CD4-positive, alpha-beta T cell treated with Interleukin-1 beta for 1 hour (primary cell): ENCODE results near the gene TTYH2.
"Not testable (repeated sequence)": the region's sequence is repeated elsewhere in the genome, so short reads cannot be mapped to it uniquely, and the experiment has no call there.

Experiments used
- DNase-seq, 2 donors: peaks; one replicate each; pipeline ENCODE4 v3.0.0-alpha.2; 2020 to 2022

TTYH2 gene

DNA sequence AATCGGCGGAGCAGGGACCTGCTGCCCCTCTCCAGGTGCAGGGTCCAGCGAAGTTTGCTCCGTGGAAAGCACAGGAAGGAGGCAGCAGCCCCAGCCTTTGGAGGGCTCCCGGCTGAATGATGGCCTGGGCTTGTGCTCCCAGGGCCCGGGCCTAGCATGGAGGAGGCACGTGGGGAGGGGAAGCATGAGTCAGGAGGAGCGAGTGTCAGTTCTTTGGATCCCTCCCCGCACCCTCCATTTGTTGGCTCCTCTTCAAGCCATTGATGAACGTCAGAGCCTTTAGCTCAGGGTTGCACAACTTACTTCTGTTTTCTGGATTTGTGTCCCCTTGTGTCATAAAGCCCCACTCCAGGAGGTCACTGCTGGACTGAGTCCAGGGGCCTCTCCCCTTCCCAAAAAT is 25.8 kb downstream of the TTYH2 start:
- peak; percentile 5 to 64 for DNase-seq

DNA sequence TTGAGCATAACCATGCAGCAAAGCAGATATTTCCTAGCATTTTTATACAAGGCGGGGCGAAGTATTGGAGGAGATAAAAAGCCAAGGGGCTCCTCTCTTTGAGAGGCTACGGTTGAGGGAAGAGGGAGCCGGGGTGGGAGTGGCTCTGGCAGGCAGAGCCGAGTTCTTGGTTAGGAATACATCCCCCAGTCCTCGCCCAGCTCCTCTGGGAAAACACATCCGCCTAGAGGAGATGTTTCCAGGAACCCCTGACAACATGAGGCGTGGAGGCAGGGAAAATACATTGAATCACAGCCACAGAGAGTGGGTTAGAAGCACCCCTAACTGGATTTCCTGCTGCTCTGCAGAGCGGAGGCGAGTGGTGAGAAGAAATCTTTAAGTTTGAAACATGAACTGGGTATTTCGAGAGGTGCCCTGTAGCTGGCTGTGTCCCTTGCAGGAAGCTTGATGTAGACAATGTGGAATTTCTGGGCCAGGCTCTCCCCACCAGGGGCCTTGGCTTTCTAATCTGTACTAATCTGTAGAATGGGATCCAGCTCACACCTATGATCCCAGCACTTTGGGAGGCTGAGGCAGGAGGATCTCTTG is 27.3 kb downstream of the TTYH2 start:
- no peak for DNase-seq

DNA sequence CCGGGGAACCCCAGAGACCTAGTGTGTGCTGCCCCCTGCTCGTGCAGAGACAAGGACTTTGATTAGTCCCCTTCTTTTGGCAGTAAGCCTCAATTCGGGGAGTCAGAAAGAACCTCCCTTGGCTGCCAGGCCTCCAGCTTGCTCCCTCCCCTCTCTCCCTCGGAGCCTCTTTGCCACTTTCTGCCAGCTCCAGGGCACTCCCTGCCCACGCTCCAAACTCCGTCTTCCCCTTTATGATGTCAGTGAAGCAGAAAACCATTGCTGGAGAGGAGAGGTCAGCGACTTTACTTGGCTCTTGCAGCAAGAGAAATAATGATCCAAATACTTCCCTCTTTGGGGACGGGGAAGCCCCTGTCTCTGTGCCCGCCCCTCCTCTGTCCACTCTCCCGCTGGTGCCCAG is 28.1 kb downstream of the TTYH2 start:
- DNase-seq, result peak in 1 of 2 donors; percentile 23

DNA sequence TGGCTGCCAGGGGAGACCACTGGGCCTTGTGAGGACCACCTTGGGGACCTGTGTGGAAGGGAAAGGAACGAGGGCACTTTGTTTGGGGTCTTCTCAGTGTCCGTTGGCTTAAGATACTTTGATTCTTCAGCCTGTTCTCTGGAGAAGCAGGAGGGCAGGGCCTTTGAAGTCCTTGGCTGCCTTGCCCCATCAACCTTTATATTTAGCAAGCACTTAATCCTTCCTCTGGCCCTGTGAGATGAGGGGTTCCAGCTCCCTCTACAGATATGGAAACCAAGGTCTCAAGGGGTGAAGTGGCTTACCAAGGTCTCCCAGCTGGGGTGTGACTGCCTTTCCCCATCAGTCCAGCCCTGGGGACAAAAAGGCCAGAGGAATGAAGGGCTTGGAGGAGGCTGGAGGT is 28.5 kb downstream of the TTYH2 start:
- no peak for DNase-seq

DNA sequence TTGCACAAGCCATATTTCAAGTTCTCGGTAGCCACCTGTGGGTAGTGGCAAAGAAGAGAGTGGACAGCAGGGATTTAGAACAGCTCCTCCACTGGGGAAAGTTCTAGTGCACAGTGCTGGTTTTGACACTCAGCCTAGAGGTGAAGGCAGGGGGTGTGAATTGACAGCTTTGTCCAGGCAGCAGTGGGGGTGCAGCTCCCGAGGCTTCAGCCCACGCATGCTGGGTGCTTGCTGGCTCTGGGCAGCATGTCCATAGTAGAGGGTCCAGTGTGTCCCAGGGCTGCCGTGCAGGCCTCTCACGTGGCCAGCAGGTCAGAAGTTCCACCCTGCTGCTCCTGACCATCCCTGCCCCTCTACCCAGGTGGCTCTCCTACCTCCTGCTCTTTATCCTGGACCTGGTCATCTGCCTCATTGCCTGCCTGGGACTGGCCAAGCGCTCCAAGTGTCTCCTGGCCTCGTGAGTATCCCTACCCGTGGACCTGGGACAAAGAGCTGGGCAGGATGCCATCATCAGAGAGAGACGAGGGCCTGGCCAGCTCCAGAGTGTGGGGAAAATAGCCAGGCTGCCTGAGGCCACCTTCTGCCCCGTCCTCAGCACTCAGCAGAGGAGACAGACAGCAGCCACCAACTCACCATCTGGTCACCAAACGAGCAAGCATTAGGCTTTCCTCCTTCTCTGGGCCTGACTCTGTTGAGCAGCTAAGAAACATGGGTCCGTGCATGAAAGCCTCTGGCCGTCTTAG is 29.8 kb downstream of the TTYH2 start:
- DNase-seq, result no peak

DNA sequence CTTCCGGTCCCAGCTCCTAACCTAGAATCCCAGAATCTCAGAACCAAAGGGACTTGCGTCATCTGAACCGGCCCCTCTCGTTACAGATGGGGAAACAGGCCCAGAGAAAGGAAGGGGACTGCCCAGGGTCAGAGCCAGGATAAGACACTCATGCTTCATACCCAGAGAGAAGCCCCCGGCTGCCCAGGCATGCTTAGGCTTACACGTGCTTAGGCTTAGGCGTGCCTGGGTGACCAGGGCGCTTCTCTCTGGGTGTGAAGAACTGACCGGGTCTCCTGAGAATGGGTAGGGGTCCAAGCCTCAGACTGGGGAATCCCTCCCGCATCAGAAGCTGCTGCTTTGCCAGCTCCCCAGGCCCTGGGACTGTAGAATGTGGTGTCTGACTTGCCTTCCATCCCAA is 30.8 kb downstream of the TTYH2 start:
- DNase-seq, result no peak

DNA sequence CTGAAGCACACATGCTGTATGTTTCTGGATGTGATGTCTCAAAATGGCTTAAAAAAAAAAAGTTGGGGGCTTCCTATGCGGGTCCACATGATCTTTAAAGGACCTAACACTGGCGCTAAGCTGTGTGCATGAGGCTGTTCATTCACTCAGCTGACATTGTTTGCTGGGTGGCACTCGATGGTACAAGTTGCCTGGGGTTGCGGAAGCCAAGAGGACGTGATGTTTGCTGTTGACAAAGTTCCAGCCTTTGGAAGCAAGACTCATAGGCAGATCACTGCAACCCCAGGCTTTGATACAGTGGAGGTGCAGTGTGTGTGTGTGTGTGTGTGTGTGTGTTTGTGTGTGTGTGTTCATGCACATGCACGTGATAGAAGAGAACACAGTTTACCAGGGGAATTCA is 31.2 kb downstream of the TTYH2 start:
- no peak for DNase-seq

DNA sequence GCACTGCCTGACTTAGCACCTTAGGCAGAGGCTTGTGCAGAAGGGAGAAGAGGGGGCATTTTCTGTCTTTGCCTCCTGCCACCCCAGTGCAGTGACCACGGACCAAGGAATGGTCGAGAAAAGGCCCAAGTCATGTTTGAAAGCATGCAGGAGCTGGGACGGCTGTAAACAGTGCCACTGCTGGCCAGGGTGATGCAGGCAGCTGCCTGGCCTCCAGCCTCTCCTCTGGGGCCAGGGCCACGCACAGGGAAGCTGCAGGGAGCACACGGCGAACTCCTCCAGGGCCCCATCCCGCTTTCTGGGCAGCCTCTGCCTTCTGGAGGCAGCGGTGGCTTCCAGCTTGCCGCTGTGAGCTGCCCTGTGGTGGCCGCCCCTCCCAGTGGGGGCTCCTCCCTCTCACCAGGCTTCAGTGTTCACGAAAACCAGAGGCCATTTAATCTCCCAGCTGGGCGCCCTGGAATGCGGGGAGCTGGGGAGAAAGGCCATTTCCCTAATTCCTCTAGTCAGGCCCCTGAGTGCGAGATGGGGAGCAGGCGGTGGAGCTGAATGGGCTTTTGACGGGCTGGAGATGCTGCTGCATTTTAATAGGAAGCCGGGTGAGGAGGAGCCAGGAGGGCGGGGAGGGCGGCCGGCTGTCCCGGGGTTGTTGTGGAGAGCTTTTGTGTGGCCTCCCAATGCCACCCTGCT is 31.9 kb downstream of the TTYH2 start:
- DNase-seq, result no peak

DNA sequence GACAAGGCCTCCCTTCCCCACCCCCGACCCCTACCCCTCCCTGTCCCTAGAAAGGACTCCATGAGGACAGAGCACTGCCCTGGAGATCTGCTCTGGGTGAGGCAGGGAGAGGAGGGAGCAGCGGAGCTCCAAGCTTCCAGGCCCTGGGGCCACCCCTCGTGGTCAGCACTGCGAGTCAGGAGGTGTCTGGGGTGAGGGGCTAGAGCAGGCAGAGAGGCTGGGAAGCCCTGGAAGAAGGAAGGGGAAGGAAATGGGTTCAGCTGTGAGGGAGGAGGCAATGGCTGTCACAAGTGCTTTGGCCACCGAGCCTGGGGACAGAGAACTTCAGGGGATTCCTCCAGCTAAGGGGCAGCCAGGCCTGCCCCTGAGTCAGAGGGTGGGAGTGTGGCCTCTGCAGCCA is 32.5 kb downstream of the TTYH2 start:
- no peak for DNase-seq

DNA sequence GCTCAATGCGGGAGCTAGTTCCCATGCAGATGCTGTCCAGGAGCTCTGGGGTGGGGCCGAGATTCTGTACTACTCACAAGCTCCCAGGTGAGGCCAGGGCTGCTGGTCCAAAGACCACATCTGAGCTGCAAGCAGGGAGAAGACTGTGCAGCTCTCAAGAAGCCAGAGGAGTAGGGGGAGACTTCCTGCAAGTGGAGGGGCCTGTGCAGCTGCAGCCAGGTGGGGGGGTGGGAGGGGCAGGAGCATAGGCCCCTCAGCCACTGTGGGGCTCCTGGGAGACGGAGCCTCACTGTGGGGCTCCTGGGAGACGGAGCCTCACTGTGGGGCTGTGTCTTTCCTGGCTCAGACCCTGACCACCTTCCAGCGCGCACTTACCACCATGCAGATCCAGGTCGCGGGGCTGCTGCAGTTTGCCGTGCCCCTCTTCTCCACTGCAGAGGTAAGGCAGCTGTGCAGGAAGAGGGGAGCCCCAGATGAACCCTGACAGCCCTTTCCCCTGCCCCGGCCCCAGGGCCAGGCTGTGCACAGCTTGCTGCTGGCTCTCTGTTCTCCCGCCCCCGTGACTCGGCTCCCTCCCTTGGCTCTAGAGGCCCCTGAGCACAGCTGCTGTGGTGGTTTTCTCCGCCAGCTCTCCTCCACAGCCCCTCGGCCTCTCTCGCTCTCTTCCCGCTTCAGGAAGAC is 36.4 kb downstream of the TTYH2 start:
- no peak for DNase-seq

DNA sequence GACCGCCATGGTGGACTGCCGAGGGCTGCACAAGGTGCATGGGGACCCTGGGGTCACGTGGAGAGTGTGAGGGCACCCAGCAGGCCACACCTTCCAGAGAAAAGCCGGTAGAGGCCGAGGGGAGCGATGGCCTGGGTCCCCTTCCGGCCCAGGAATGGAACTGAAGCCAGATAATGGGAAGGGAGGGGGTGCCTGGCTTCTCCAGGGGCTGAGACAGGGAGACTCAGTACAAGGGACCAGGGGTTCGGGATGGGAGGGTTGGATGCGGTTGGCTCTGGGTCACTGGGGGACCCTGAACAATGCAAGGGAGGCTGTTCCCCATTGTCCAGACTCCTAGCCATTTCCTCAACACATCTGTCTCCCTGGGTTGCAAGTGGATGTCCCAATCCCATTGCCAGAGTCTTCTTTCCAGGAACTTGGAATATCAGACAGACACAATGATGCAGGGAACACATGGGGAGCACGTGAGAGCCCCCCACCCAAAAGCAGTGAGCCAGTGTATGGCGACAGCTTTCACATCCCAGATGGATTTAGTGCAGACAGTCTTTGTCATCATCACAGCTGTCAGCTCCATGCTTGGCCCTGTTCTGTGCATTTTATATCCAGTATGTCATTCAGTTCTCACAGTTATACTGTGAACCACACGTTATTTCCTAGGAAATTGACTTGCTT is 37.1 kb downstream of the TTYH2 start:
- DNase-seq, result no peak

DNA sequence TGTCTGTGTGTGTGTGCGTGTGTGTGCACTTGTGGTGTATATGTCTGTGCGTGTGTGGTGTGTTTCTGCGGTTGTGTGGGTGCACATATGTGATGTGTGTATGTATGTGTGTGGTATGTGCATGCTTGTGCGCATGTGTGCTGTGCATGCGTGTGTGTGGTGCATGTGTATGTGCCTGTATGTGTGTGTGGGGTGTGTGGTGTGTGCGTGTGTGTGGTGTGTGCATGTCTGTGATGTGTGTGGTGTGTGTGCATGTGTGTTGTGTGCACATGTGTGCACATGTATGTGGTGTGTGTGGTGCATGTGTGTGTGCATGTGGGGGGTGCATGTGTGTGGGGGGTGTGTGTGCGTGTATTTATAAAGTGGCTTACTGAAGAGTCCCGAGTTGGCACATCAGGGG is 37.7 kb downstream of the TTYH2 start:
- DNase-seq, result no peak

DNA sequence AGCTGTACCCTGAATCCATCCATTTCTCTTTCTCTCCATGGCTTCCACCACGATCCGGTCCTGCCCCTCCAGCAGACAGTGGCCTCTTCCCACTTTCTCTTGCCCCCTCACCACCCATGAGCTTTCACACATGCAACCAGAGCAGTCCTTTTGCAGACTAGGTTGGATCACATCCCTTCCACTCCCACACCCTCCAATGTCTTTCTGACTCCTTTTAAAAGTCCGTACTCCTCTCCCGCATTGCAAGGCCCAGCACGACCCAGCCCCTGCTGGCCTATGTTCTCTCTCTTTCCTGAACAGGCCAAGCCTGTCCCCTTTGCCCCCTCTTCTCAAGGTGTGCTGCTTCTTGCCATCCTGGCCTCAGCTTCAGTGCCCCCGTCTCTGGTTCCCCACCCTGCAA is 38.2 kb downstream of the TTYH2 start:
- no peak for DNase-seq

DNA sequence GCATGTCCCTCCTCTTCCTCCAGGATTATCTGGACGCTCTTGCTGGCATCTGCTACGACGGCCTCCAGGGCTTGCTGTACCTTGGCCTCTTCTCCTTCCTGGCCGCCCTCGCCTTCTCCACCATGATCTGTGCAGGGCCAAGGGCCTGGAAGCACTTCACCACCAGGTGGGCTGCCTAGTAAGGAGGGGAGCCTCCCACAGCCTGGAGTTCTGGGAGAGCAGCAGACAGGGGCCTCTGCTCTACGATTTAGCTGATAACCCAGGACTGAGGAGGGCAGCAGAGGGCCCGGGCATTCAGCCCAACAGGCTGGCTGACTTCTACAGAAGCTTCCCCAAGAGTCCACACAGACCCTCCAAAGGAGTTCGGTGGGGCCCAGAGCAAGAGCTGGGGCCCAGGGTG is 38.8 kb downstream of the TTYH2 start:
- DNase-seq, result no peak

DNA sequence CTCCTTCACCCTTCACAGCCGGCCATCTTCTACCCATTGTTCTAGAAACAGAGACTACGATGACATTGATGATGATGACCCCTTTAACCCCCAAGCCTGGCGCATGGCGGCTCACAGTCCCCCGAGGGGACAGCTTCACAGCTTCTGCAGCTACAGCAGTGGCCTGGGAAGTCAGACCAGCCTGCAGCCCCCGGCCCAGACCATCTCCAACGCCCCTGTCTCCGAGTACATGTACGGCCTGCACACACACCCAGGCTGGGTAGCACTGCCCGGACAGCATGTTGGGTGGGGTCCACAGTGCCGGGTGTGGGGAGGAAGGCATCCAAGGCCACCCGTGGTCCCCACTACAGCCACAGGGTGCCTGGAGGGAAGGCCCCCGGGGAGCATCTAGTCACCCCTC is 39.7 kb downstream of the TTYH2 start:
- DNase-seq, result no peak

DNA sequence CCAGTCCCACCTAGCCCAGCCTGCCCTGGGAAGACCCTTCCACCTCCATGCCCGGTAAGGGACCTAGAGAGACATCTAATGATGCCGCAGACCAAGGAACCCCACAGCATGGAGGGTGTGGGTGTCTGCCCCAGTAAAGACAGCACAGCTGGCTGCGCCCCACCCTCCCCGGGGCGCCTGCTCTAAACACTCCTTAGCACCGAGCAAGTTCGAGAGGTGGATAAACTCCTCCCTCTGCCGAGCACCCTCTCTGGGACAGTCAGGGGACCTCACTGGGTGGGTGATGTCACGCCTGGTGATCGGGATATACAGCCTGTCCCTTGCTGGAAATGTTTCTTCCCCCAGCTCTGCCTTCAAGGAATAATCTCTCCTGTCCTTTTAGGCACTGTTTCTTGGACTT is 43.9 kb downstream of the TTYH2 start:
- DNase-seq, result no peak

DNA sequence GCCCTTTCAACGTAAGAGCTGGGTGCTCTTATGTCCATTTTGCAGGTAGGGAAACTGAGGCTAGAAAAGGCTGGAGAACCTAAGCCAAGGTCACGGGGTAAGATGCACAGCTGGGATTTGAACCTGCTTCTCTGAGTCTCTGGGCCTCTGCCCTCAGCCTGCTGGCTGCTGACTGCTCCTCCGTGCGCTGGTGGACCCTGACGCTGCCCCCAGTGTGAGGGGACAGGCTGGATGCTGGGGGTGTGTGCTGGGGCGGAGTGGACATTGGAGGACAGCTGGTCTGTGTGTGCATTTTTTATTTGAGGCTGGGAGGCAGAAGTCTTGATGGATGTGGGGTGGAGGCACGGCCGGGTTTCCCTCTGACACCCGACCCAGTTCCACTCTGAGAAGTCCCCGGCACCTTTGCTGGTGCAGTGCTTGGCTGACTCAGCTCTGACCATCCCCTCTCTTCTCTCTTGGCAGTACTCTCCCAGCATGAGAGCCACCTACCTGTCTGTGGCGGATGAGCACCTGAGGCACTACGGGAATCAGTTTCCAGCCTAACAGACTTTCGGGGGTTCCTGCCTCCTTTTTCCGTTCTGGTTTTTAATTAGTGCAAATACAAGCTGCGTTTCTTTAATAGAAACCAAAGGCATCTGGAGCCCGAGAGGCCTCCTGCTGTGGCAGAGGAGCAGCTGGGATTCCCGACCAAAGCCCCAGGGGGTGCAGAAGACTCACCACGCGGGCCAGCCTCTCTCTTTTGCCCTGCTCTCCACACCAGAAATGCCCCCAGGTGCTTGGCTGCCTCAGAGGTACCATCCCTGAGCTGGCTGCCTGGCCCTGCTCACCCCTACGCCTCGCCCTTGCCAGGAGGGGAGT is 46.5 kb downstream of the TTYH2 start:
- no peak for DNase-seq

DNA sequence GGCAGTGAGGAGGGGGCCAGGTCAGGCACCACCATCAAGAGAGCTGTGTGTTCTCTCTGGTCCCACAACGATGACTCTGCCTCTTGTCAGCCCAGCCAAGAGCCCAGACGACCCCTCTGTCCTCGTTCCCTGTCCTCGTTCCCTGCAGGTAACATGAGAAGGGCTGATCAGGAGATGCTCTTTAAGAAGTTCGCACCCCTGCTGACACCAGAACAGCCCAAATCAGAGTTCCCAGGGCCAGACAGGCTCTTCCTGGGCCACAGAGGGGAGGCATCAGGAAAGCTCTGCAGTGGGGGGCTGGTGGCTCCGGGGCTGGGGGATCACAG is 47.1 kb downstream of the TTYH2 start:
- no peak for DNase-seq

DNA sequence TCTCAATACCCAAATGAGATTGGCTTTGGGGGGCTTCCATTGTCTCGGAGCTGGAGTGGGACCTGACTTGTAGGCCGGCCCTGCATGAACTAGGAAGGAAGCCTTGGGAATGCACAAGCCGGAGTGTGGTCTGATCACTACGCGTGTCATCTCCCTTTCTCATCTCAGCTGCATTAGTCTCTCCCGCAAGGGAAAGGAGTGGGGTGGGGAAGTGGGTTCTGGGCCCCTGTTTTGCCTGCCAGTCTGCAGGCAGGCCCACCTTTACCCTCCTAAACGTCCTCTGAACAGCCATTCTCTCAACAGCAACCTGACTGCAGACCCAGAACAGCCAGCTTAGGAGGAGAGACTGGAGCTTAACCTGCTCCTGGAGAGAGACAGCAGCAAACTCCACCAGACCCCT is 49.2 kb downstream of the TTYH2 start:
- DNase-seq, result no peak

DNA sequence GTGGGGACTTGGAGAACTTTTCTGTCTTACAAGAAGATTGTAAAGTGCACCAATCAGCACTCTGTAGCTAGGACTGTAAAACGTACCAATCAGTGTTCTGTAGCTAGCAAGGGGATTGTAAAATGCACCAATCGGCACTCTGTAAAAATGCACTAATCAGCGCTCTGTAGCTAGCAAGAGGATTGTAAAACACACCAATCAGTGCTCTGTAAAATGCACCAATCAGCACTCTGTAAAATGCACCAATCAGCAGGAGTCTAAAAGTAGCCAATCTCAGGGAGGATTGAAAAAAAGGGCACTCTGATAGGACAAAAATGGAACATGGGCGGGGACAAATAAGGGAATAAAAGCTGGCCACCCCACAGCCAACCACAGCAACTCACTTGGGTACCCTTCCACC is 53.7 kb downstream of the TTYH2 start:
- DNase-seq, result not testable (repeated sequence)

DNA sequence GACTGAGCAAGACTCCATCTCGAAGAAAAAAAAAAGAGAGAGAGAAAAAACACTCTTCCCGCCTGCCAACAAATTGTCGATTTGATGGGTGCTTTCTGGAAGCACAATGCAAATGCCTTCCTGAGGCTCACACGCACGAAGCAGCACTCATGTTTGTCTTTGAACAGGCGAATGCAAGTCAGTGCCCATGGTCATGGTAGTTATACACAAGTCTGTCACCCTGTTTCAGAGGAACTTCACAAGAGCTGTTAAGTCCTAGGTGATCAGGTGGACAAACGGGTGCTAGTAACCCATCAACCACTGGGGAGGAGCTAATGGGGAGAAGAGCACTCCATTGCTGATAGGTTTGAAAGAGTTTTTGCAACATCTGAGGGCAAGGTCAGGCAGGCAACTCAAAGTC is 54.2 kb downstream of the TTYH2 start:
- DNase-seq, result no peak

DNA sequence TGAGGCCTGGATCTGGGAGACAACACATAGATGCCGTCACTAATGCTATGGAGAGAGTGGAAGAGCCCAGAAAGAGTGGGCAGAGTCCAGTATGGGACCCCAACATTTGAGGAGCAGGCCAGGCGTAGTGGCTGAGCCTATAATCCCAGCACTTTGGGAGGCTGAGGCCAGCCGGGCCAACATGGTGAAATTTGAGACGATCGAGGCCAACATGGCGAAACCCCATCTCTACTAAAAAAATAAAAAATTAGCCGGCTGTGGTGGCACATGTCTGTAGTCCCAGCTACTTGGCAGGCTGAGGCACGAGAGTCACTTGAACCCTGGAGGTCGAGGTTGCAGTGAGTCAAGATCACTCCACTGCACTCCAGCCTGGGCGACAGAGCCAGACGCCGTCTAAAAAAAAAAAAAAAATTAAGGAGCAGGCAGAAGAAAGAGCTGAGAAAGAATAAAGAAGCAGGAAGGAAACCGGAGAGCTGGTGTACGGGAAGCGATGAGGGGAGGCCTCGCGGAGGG is 54.7 kb downstream of the TTYH2 start:
- no peak for DNase-seq
